ENCODE results near the gene P2RX3. TPM values are rescaled to one million over a fixed set of nuclear protein-coding genes. Genes with fewer than 3 reads are reported as not detected.

The P2RX3 gene
- total and polyA plus RNA-seq, 9 donors, result 0.12 to 0.13 TPM; not detected in 7

- no peaks in the 10 kb centered on the region for H3K27me3 ChIP-seq
- WGBS, 3 donors, result 80 to 91% (median 84%) methylated on average over 7 of the region's 7 CpGs
Measured at GRCh38 chr11:57370251-57370650, 32.1 kb downstream of the P2RX3 start.

GRCh38 chr11:57370941-57371340, 32.8 kb downstream of the P2RX3 start:
- intact Hi-C loops (cut with DNase I), result no loop called here
- Histone ChIP-seq H3K9me3 (no peaks in the 10 kb centered on the region), H3K36me3 (no peaks in the 10 kb centered on the region), H3K27me3 (no peaks in the 10 kb centered on the region), H3K4me1 (ENCODE audit: insufficient read depth) (no peaks in the 10 kb centered on the region), H3K27ac (no peak overlapping the region), H3K4me3 (no peak overlapping the region)
- no peak for TF ChIP-seq CTCF (IDR thresholded peaks at IDR 0.05)
- no peak for TF ChIP-seq EP300 (IDR thresholded peaks at IDR 0.05)
- TF ChIP-seq POLR2A (IDR thresholded peaks at IDR 0.05), result no peak
- DNase-seq, result no peak

More at GRCh38 chr11:57370251-57370650, 32.1 kb downstream of the P2RX3 start:
- Histone ChIP-seq H3K9me3 (no peaks in the 10 kb centered on the region), H3K36me3 (no peaks in the 10 kb centered on the region), H3K4me3 (no peak overlapping the region), H3K27ac (no peak overlapping the region), H3K4me1 (ENCODE audit: insufficient read depth) (no peaks in the 10 kb centered on the region)
- TF ChIP-seq POLR2A (IDR thresholded peaks at IDR 0.05) (no peak), EP300 (IDR thresholded peaks at IDR 0.05) (no peak), CTCF (IDR thresholded peaks at IDR 0.05) (no peak)
- DNase-seq, result no peak
- intact Hi-C loops (cut with DNase I), result no loop called here

GRCh38 chr11:57373146-57373545, 35.0 kb downstream of the P2RX3 start:
- Histone ChIP-seq H3K9me3 (no peaks in the 10 kb centered on the region), H3K4me1 (ENCODE audit: insufficient read depth) (no peaks in the 10 kb centered on the region), H3K27me3 (no peaks in the 10 kb centered on the region), H3K27ac (no peak overlapping the region), H3K4me3 (no peak overlapping the region), H3K36me3 (no peaks in the 10 kb centered on the region)
- no peak for DNase-seq
- TF ChIP-seq CTCF (IDR thresholded peaks at IDR 0.05) (no peak), EP300 (IDR thresholded peaks at IDR 0.05) (no peak), POLR2A (IDR thresholded peaks at IDR 0.05) (no peak)
- WGBS, 3 donors, result 24 to 32% (median 29%) methylated on average over 3 of the region's 3 CpGs
- intact Hi-C loops (cut with DNase I), result no loop called here

GRCh38 chr11:57374966-57375365, 36.8 kb downstream of the P2RX3 start:
- TF ChIP-seq EP300 (IDR thresholded peaks at IDR 0.05) (no peak), POLR2A (IDR thresholded peaks at IDR 0.05) (no peak), CTCF (IDR thresholded peaks at IDR 0.05) (no peak)
- 83 to 93% (median 89%) methylated on average over 3 of the region's 3 CpGs for WGBS, 3 donors
- Histone ChIP-seq H3K36me3 (no peaks in the 10 kb centered on the region), H3K4me1 (ENCODE audit: insufficient read depth) (no peaks in the 10 kb centered on the region), H3K4me3 (no peak overlapping the region), H3K27me3 (no peaks in the 10 kb centered on the region), H3K9me3 (no peaks in the 10 kb centered on the region), H3K27ac (no peak overlapping the region)
- DNase-seq, result no peak
- intact Hi-C loops (cut with DNase I), result no loop called here

GRCh38 chr11:57375490-57375889, 37.3 kb downstream of the P2RX3 start:
- Histone ChIP-seq H3K4me1 (ENCODE audit: insufficient read depth) (no peaks in the 10 kb centered on the region), H3K36me3 (no peaks in the 10 kb centered on the region), H3K4me3 (no peak overlapping the region), H3K27ac (no peak overlapping the region), H3K27me3 (no peaks in the 10 kb centered on the region), H3K9me3 (no peaks in the 10 kb centered on the region)
- WGBS, 3 donors, result 64 to 79% (median 71%) methylated on average over 2 of the region's 2 CpGs
- DNase-seq, result no peak
- TF ChIP-seq POLR2A (IDR thresholded peaks at IDR 0.05) (no peak), CTCF (IDR thresholded peaks at IDR 0.05) (no peak), EP300 (IDR thresholded peaks at IDR 0.05) (no peak)
- intact Hi-C loops (cut with DNase I), result no loop called here

All from ovary (tissue), 9 donors.